Activated naive CD8-positive, alpha-beta T cell (primary cell): ENCODE results near the gene CCN2.

Experiments used
- H3K27ac Mint-ChIP-seq: one replicate; pipeline ENCODE4 v1.8.0; 2021; ENCODE audit warnings: mixed read lengths
- H3K27me3 Mint-ChIP-seq: one replicate; pipeline ENCODE4 v1.8.0; 2021; ENCODE audit warnings: mixed read lengths
- H3K36me3 Mint-ChIP-seq: one replicate; pipeline ENCODE4 v1.8.0; 2021; ENCODE audit warnings: mixed read lengths
- H3K4me1 Mint-ChIP-seq: one replicate; pipeline ENCODE4 v1.8.0; 2021; ENCODE audit warnings: low read depth, mixed read lengths
- H3K4me3 Mint-ChIP-seq: one replicate; pipeline ENCODE4 v1.8.0; 2021; ENCODE audit warnings: mild to moderate bottlenecking, mixed read lengths
- H3K9me3 Mint-ChIP-seq: one replicate; pipeline ENCODE4 v1.8.0; 2021; ENCODE audit warnings: low read depth, mixed read lengths

The CCN2 gene

GRCh38 chr6:131950767-131951575, at the start of gene CCN2:
Gene CCN2, minus strand, starts transcription at chr6:131951372. Its CDS starts 200 bp downstream, at chr6:131951172.
- H3K9me3 Mint-ChIP-seq = no peaks in the 10 kb centered on the region
- H3K4me3 Mint-ChIP-seq = peak within 1 kb of the TSS; percentile 85
- no peaks in the 10 kb centered on the region for H3K36me3 Mint-ChIP-seq
- H3K4me1 Mint-ChIP-seq = peaks cover 16% of the 10 kb centered on the region
- H3K27ac Mint-ChIP-seq = no peak within 1 kb of the TSS
- H3K27me3 Mint-ChIP-seq = peaks cover 49% of the 10 kb centered on the region

DNA sequence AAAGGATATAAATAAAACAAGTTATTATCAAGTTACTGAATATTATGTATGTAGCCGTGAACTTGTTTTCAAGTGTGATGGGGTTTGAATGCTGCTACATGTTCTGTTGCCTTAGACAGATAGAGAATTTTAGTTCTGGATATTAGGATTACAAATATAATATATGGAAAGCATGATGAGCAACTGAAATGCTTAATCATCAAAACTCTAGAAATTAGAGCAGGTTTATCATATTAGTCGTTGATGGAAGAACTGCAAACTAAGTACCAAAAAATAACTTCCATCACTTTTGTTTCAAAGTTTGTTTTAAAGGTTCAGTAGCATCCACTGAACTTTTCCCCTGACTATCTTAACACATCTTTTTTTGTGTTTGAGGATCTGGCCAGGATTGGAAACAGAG, 49.1 kb upstream of the CCN2 start:
- Mint-ChIP-seq H3K4me1 (no peaks in the 10 kb centered on the region), H3K27me3 (peaks cover 2% of the 10 kb centered on the region), H3K4me3 (no peak overlapping the region), H3K27ac (no peak overlapping the region), H3K36me3 (no peaks in the 10 kb centered on the region), H3K9me3 (no peaks in the 10 kb centered on the region)

GRCh38 chr6:131999545-132000146, 48.5 kb upstream of the CCN2 start:
- Mint-ChIP-seq H3K27me3 (peaks cover 2% of the 10 kb centered on the region), H3K4me1 (no peaks in the 10 kb centered on the region), H3K36me3 (no peaks in the 10 kb centered on the region), H3K9me3 (no peaks in the 10 kb centered on the region), H3K4me3 (no peak overlapping the region), H3K27ac (no peak overlapping the region)

GRCh38 chr6:131998255-131998982, 47.2 kb upstream of the CCN2 start:
- no peaks in the 10 kb centered on the region for H3K4me1 Mint-ChIP-seq
- no peak overlapping the region for H3K4me3 Mint-ChIP-seq
- peaks cover 2% of the 10 kb centered on the region for H3K27me3 Mint-ChIP-seq
- no peaks in the 10 kb centered on the region for H3K9me3 Mint-ChIP-seq
- no peaks in the 10 kb centered on the region for H3K36me3 Mint-ChIP-seq
- H3K27ac Mint-ChIP-seq = no peak overlapping the region

- Mint-ChIP-seq H3K27me3 (peaks cover 2% of the 10 kb centered on the region), H3K27ac (no peak overlapping the region), H3K4me3 (no peak overlapping the region), H3K4me1 (no peaks in the 10 kb centered on the region), H3K36me3 (no peaks in the 10 kb centered on the region), H3K9me3 (no peaks in the 10 kb centered on the region)
These were observed 46.4 kb upstream of the CCN2 start for GRCh38 chr6:131997429-131998153.

DNA sequence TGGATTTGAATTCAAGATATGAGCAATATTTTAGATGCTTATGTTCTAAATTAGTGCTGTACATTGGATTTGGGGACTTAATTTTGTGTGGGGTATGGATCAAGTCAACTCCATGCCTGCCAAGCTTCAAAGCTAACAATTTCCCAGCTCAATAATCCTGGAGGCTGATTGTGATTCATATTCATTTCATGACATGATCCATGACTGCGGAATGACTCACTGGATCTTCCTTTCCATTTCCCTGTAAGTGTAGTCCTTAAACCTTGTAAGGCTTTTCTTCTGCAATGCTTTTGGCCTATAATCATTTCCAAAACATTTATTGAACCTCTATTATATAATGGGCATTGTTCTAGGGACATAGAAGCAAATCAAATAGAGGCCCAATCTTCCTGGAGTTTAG, 44.7 kb upstream of the CCN2 start:
- H3K4me1 Mint-ChIP-seq = no peaks in the 10 kb centered on the region
- H3K36me3 Mint-ChIP-seq = no peaks in the 10 kb centered on the region
- peaks cover 2% of the 10 kb centered on the region for H3K27me3 Mint-ChIP-seq
- no peak overlapping the region for H3K27ac Mint-ChIP-seq
- no peak overlapping the region for H3K4me3 Mint-ChIP-seq
- no peaks in the 10 kb centered on the region for H3K9me3 Mint-ChIP-seq

DNA sequence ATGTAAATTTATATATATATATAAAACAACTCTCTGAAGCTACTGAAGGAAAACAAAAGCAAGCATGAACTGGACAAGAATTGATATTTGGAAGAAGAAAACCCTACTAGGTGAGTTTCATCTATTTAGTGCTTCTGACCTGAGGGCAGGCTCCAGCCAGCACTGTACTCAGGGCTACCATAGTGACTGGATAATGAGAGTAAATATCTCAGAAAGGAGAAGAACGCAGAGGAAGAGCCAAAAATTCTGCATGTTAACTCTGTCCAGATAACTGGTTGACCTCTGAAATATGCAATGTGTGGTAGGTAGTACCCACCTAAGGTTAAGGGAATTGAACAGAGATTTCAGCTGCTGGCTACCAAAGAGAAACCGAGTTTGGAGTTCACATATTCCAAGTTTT, 41.4 kb upstream of the CCN2 start:
- Mint-ChIP-seq H3K36me3 (no peaks in the 10 kb centered on the region), H3K27ac (no peak overlapping the region), H3K4me3 (no peak overlapping the region), H3K9me3 (no peaks in the 10 kb centered on the region), H3K4me1 (no peaks in the 10 kb centered on the region), H3K27me3 (no peaks in the 10 kb centered on the region)

GRCh38 chr6:131989036-131989435, 37.9 kb upstream of the CCN2 start:
- Mint-ChIP-seq H3K27ac (no peak overlapping the region), H3K9me3 (no peaks in the 10 kb centered on the region), H3K27me3 (no peaks in the 10 kb centered on the region)

GRCh38 chr6:131982740-131983259, 31.6 kb upstream of the CCN2 start:
- H3K36me3 Mint-ChIP-seq = no peaks in the 10 kb centered on the region
- no peaks in the 10 kb centered on the region for H3K9me3 Mint-ChIP-seq
- no peaks in the 10 kb centered on the region for H3K27me3 Mint-ChIP-seq
- H3K4me1 Mint-ChIP-seq = no peaks in the 10 kb centered on the region
- H3K4me3 Mint-ChIP-seq = no peak overlapping the region
- no peak overlapping the region for H3K27ac Mint-ChIP-seq

More at GRCh38 chr6:131989036-131989435, 37.9 kb upstream of the CCN2 start:
- Mint-ChIP-seq H3K4me3 (no peak overlapping the region), H3K4me1 (no peaks in the 10 kb centered on the region), H3K36me3 (no peaks in the 10 kb centered on the region)

DNA sequence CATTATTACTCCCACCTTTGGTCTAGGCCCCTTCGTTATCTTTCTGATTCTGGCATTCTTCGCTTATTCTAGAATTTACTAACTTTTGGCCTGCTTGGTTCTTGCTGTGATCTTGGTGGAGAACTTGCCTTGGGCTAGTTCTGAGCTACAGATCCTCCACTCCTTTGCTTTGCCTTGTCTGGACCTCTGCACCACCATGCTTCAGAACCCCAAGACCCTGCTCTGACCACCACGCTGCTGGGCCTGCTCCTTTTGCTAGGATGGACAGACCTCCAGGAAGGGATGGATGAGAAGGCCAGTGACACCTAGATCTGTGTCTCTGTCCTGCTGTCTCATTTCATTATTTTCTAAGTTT, 30.4 kb upstream of the CCN2 start:
- Mint-ChIP-seq H3K4me3 (no peak overlapping the region), H3K9me3 (no peaks in the 10 kb centered on the region), H3K4me1 (no peaks in the 10 kb centered on the region), H3K27me3 (no peaks in the 10 kb centered on the region), H3K27ac (no peak overlapping the region), H3K36me3 (no peaks in the 10 kb centered on the region)

GRCh38 chr6:131980791-131981623, 29.8 kb upstream of the CCN2 start:
- Mint-ChIP-seq H3K9me3 (no peaks in the 10 kb centered on the region), H3K4me3 (no peak overlapping the region), H3K36me3 (no peaks in the 10 kb centered on the region), H3K27ac (no peak overlapping the region), H3K4me1 (no peaks in the 10 kb centered on the region), H3K27me3 (no peaks in the 10 kb centered on the region)

GRCh38 chr6:131980338-131980790, 29.2 kb upstream of the CCN2 start:
- no peak overlapping the region for H3K27ac Mint-ChIP-seq
- peaks cover 4% of the 10 kb centered on the region for H3K27me3 Mint-ChIP-seq
- no peaks in the 10 kb centered on the region for H3K9me3 Mint-ChIP-seq
- H3K4me3 Mint-ChIP-seq = no peak overlapping the region
- H3K4me1 Mint-ChIP-seq = no peaks in the 10 kb centered on the region
- H3K36me3 Mint-ChIP-seq = no peaks in the 10 kb centered on the region

GRCh38 chr6:131979515-131980337, 28.6 kb upstream of the CCN2 start:
- Mint-ChIP-seq H3K4me3 (no peak overlapping the region), H3K27me3 (peaks cover 4% of the 10 kb centered on the region), H3K9me3 (no peaks in the 10 kb centered on the region), H3K36me3 (no peaks in the 10 kb centered on the region), H3K4me1 (no peaks in the 10 kb centered on the region), H3K27ac (no peak overlapping the region)
